AG04450 (cell line): ENCODE measurements around the gene COL5A1. TPM values are rescaled to one million over a fixed set of nuclear protein-coding genes. Genes with fewer than 3 reads are reported as not detected.
A peak's percentile ranks its signal among the peaks of the same experiment; 100 is the strongest.

Experiments
- CTCF ChIA-PET: fragments of 300-600, 350-600 bp; formaldehyde crosslinking; extraction: SDS; loops from one replicate; lab custom pipeline; 2022; ENCODE audit warnings: antibody characterized with exemption, inconsistent platforms; lab: Charles Lee
- POLR2A ChIA-PET: fragments of 350-600 bp; formaldehyde crosslinking; extraction: SDS; loops from one replicate; lab custom pipeline; 2021; ENCODE audit warnings: antibody characterized with exemption, inconsistent platforms; lab: Yijun Ruan, JAX
- DNase-seq: peaks from one replicate; pipeline ENCODE4 v3.0.0-alpha.2; 2011; ENCODE audit warnings: low read depth, low spot score
- H3K27ac ChIP-seq: one replicate; pipeline ENCODE4 v1.5.1; 2012; ENCODE audit warnings: low read depth, low read length, control low read depth
- H3K27me3 ChIP-seq: one replicate; pipeline ENCODE4 v1.6.0; 2012; ENCODE audit warnings: low read length; ENCODE audit not compliant: control insufficient read depth, insufficient read depth
- H3K4me3 ChIP-seq: 2 replicates; pipeline ENCODE4 v1.5.1; 2011; ENCODE audit warnings: mild to moderate bottlenecking, low read depth, low read length, control low read depth
- H3K9me3 ChIP-seq: 2 replicates; pipeline ENCODE4 v1.5.1; 2012; ENCODE audit warnings: low read length; ENCODE audit not compliant: control insufficient read depth, insufficient read depth
- polyA plus RNA-seq: library from polyadenylated mRNA; depleted of rRNA; stranded (reverse); fragments of >200 nt; gene quantifications from 2 replicates; pipeline ENCODE4 v1.2.3, GENCODE V29; 2011
- TF ChIP-seq, protein P1 (sequence below): IDR thresholded peaks from 2 replicates; pipeline ENCODE4 v1.5.1; 2011; ENCODE audit warnings: low read depth, low read length, control low read depth, inconsistent platforms

The COL5A1 gene
- polyA plus RNA-seq, 1 experiment, result 73.3 TPM

DNA sequence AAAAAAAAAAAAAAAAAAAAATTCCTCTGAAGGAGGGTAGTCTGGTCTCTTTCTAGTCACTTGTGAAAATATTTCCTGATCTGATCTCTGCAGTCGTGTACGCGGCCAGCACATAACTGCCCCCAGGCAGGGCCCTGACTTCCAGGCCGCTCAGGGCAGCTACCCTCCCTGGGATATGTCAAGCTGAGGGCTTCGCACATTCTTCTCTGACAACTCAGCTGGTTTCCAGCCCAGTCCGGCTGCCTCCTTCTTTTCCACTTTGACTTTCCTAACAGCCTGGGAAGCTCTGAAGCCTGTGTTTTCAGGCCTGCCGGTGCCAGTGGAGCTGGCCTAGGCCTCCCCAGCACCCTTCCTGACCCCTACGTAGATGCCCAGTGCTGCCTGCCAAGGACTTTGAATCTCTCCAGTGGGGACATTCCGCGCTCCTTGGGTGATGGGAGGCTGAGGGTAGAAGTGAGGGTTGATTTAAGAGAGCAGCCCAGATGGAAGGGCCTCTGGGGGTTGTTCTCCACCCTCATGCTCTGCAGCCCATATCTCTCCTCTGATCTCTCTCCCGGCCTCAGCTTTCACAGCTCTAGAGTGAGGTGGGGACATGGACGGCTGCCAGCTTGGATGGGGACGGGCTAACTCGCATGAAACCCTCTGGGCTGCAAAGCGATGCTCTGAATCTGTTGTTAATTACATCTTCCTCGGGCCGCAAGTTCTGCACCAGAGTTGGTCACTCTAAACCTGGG is 20.7 kb downstream of the COL5A1 start:
- CTCF ChIA-PET, result interaction anchor here (0.5 to 2.4 kb wide), 3 partner anchors 27 to 487 kb away, joined by 3 to 13 read pairs (median 10); no protein-coding TSS in a partner anchor
- H3K4me3 ChIP-seq, result peak overlapping the region; percentile 13; the same call in 1 of the 2 replicates
- no peaks in the 10 kb centered on the region for H3K27me3 ChIP-seq
- POLR2A ChIA-PET, result interaction anchor here (0.7 to 2.5 kb wide), 7 partner anchors 9 to 206 kb away, joined by 3 to 24 read pairs (median 3); no protein-coding TSS in a partner anchor
- TF ChIP-seq, protein P1, sequence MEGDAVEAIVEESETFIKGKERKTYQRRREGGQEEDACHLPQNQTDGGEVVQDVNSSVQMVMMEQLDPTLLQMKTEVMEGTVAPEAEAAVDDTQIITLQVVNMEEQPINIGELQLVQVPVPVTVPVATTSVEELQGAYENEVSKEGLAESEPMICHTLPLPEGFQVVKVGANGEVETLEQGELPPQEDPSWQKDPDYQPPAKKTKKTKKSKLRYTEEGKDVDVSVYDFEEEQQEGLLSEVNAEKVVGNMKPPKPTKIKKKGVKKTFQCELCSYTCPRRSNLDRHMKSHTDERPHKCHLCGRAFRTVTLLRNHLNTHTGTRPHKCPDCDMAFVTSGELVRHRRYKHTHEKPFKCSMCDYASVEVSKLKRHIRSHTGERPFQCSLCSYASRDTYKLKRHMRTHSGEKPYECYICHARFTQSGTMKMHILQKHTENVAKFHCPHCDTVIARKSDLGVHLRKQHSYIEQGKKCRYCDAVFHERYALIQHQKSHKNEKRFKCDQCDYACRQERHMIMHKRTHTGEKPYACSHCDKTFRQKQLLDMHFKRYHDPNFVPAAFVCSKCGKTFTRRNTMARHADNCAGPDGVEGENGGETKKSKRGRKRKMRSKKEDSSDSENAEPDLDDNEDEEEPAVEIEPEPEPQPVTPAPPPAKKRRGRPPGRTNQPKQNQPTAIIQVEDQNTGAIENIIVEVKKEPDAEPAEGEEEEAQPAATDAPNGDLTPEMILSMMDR, result no peak
- peaks cover 7% of the 10 kb centered on the region; the same call in 1 of the 2 replicates for H3K9me3 ChIP-seq
- DNase-seq, result peak; percentile 56
- H3K27ac ChIP-seq, result peak overlapping the region; percentile 85

DNA sequence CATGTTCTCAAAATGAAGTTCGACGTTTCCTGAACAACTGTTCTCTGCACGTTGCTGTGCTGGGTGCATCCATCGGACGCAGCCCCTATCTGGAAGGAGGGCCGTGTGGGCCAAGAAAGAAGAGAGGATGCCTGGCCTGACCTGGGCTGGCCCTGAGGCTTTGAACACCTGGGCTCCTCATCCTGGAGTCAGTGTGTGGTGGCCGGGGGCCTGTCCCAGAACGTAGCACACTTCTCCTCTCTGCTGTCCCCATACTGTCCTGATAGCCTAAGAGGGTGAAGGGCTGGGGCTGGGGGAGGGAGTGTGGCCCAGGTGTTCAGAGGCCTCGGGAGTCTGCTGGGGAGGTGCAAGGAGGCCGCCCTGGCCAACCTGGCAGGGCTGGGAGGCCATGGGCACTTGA is 21.5 kb downstream of the COL5A1 start:
- Histone ChIP-seq H3K4me3 (no peak overlapping the region), H3K9me3 (peaks cover 7% of the 10 kb centered on the region; the same call in 1 of the 2 replicates), H3K27me3 (no peaks in the 10 kb centered on the region), H3K27ac (peak overlapping the region; percentile 47)
- POLR2A ChIA-PET, result interaction anchor here (1.1 to 2.5 kb wide), 3 partner anchors 8 to 160 kb away, joined by 3 to 24 read pairs (median 3); no protein-coding TSS in a partner anchor
- TF ChIP-seq, protein P1, result no peak
- DNase-seq, result no peak
- CTCF ChIA-PET, result no interaction called here

DNA sequence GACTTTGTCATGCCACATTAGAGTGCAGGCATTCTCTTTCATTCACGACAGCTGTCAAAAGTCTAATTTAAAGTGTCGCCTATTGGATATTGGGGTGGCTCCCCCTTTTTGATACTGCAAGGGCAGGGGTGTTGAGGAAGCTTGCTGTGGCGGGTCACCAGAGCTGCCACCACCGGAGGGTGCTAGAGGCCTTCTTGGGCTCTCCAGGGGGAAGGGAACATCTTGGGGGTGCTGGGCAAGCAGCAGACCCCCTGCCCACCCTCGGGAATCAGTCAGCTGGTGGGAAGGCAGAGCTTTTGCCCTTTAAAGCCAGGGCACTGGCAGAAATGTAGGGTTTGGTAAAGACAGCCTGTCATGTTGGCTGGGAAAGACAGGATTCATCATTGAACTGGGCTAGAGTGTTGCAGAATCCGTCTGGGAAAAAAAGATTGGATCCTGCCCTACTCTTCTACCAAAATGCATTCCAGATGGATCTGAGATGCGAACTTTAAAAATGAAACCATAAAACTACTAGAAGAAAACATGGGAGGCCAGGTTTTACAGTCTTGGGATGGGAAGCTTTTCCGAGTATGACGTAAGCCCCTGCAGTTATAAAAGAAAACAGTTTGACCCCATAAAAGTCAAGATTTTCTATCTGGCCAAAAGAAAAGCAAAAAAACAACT is 22.3 kb downstream of the COL5A1 start:
- Histone ChIP-seq H3K27ac (peak overlapping the region; percentile 11), H3K4me3 (no peak overlapping the region), H3K27me3 (no peaks in the 10 kb centered on the region), H3K9me3 (peaks cover 7% of the 10 kb centered on the region; the same call in 1 of the 2 replicates)
- ChIA-PET CTCF (no interaction called here), POLR2A (no interaction called here)
- DNase-seq, result no peak
- TF ChIP-seq, protein P1, result peak; percentile 28; the same call in 1 of the 2 replicates

DNA sequence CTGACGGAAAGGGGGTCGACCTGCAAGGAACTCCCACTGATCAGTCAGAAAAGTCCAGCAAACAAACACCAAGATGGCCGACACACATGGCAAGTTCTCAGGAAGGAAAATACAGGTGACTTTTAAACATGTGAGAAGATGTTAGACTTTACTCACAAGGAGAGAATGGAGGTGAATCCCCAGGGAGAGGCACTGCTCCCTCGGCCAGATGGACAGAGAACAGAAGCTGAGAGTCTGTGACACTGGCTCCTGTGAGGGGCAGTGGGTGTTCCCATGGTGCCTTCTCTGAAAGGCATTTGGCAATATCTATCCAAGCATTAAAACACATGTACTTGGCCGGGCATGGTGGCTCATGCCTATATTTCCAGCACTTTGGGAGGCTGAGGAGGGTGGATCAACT is 22.8 kb downstream of the COL5A1 start:
- peaks cover 6% of the 10 kb centered on the region; the same call in 1 of the 2 replicates for H3K9me3 ChIP-seq
- no peak overlapping the region for H3K27ac ChIP-seq
- TF ChIP-seq, protein P1, result no peak
- no peak for DNase-seq
- ChIA-PET CTCF (interaction anchor here (1.1 kb wide), 1 partner anchor 26 kb away, joined by 4 read pairs; no protein-coding TSS in a partner anchor), POLR2A (no interaction called here)
- no peaks in the 10 kb centered on the region for H3K27me3 ChIP-seq
- no peak overlapping the region for H3K4me3 ChIP-seq
